Gastrocnemius medialis (tissue), 4 donors: Measurements from ENCODE around the gene RBBP9.

Experiments
- CTCF ChIP-seq, 5 experiments: fragments of 450-650 bp in 3 of 5; fragments of 200-600 bp in 2 of 5; sonication (generic) in 2 of 5; IDR thresholded peaks in 4 of 5; conservative IDR thresholded peaks in 1 of 5; 1 replicate in 4 of 5; 2 replicates in 1 of 5; pipeline ENCODE4 v1.5.1; 2016 to 2019; ENCODE audit warnings: antibody characterized with exemption in 5 of 5, mild to moderate bottlenecking in 3 of 5, moderate library complexity in 3 of 5
- POLR2A ChIP-seq, 2 donors: fragments of 450-650 bp; IDR thresholded peaks; one replicate each; pipeline ENCODE4 v1.6.1; 2017; ENCODE audit warnings: antibody characterized with exemption in 2 of 2, mild to moderate bottlenecking in 2 of 2, moderate library complexity in 2 of 2

- TF ChIP-seq CTCF (IDR thresholded peaks at IDR 0.05 in 4 of 5, conservative IDR thresholded peaks at IDR 0.05 in 1 of 5): no peak
- TF ChIP-seq POLR2A (IDR thresholded peaks at IDR 0.05): no peak
Observed at GRCh38 chr20:18488301-18488700, 8.7 kb downstream of the RBBP9 start.
